Esophagus squamous epithelium (tissue), 4 donors: ENCODE results near the gene STX8.

ENCODE experiments used
- CTCF ChIP-seq, 6 experiments: fragments of 450-650 bp in 4 of 6; fragments of 200-600 bp in 2 of 6; sonication (generic) in 2 of 6; IDR thresholded peaks; one replicate each; pipeline ENCODE4 v1.5.1; 2016 to 2019; ENCODE audit warnings: antibody characterized with exemption in 6 of 6, mild to moderate bottlenecking in 4 of 6, moderate library complexity in 4 of 6
- POLR2A ChIP-seq, 4 donors: fragments of 450-650 bp; IDR thresholded peaks; one replicate each; pipeline ENCODE4 v1.6.1; 2017; ENCODE audit warnings: antibody characterized with exemption in 4 of 4, mild to moderate bottlenecking in 4 of 4, moderate library complexity in 3 of 4

GRCh38 chr17:9236286-9237052 is 339.2 kb downstream of the STX8 start:
- no peak for TF ChIP-seq CTCF (IDR thresholded peaks at IDR 0.05)
- TF ChIP-seq POLR2A (IDR thresholded peaks at IDR 0.05), result no peak
